HuH-7 (cell line): ENCODE measurements around the gene TMTC1.

Source experiments
- DNase-seq: peaks from one replicate; pipeline ENCODE4 v3.0.0; 2011; ENCODE audit warnings: low spot score

Gene TMTC1

GRCh38 chr12:29531471-29531870, 252.3 kb downstream of the TMTC1 start:
- DNase-seq: no peak

- DNase-seq: no peak
Observed at GRCh38 chr12:29530436-29530835, 253.3 kb downstream of the TMTC1 start.

GRCh38 chr12:29528161-29528560, 255.6 kb downstream of the TMTC1 start:
- DNase-seq: no peak

GRCh38 chr12:29521951-29522350, 261.8 kb downstream of the TMTC1 start:
- no peak for DNase-seq

GRCh38 chr12:29519585-29520182, 264.1 kb downstream of the TMTC1 start:
- DNase-seq: no peak

DNA sequence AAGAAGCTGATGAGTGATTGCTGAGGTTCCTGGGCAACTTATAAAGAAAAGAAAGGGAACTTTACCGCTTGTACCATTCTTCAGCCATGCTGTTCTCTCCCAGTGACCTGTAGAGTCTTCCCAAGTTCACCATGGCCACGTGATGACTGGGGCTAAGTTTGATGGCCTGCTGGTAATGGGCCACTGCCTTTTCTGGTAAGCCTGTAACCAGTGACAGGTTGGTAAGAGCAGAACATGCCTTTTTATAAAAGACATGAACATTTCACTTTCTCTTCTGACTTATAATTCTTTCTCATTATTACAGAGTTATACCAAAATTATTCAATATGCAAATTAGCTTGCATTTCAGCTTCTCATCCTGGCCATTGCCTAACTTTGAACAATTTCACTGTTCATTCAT, 265.3 kb downstream of the TMTC1 start:
- DNase-seq: no peak

DNA sequence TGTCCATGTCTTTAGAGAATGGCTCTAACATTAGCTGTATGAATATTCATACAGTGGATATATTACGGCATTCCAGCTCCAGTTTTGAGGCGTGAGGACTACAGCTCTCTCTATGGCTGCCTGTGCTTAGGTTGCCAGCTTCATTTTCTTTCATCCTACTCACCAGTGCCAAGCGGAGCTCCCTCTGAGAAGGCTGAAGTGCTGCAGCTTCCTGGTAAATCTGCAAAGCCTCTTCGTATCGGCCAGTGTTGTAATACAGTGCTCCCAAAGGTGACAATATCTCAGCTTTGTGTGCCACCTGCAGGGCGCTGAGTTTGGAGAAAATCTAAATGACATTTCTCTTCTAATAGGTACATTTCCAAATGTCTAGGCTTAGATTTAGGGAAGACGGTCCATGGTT, 266.5 kb downstream of the TMTC1 start:
- no peak for DNase-seq

- DNase-seq: no peak
Observed at GRCh38 chr12:29516431-29516875, 267.3 kb downstream of the TMTC1 start.

- no peak for DNase-seq
Observed at GRCh38 chr12:29510591-29511185, 273.1 kb downstream of the TMTC1 start.

DNA sequence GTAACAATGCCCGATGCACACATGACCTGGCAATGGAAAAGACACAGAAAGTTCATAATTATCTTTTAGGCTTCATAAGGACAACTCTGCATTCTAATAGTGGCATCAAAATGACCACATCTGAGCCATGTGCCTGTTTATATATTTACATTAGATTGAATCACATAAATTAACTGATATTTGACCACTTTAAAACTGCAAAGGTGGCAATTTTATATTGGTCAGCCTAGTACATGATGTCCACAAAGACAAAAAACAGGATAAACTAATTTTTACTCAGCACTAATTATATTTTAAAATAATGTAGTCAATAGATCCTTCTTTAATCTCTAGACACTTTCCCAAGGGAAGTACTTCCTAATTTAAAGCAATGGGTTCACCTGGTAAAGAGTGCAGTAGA, 274.2 kb downstream of the TMTC1 start:
- no peak for DNase-seq

- no peak for DNase-seq
Observed at GRCh38 chr12:29508949-29509348, 274.8 kb downstream of the TMTC1 start.

- no peak for DNase-seq
Observed at GRCh38 chr12:29505122-29505521, 278.6 kb downstream of the TMTC1 start.

DNA sequence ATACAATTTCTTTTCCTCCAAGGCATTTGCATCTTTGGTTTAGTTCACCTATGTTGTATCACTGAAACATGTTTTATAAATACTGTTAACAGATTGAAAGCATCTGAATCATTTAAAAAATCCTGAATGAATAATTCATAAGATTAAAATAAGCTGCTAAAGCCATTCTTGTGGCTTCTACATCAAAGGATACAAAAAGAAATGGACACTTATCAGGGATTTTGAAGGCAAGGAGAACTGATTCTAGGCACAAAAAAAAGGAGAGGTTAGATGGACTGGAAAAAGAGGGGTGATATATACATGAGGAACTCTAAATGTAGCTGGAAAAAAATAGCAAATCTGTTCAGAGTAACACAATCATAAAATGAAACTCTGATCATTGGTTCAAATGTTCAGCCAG, 280.5 kb downstream of the TMTC1 start:
- DNase-seq: no peak

DNA sequence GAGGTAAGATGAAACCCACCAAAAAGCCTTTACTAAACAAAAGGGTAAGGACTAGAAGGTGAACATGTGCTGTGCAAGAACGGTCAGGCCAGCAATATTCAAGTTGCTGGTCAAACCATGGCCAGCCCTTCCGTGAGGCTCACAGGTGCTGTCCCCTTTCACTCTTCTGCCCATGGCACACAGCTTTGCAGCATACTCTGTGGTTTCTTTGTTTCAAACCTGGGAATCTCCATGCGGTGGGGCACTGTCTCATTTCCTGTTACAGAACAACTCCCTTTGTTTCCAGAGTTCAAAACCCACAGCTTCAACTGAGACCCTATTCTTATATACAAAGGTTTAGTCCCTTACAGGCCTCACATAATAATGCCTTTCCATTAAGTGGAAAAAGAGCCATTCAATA, 284.5 kb downstream of the TMTC1 start:
- no peak for DNase-seq

DNA sequence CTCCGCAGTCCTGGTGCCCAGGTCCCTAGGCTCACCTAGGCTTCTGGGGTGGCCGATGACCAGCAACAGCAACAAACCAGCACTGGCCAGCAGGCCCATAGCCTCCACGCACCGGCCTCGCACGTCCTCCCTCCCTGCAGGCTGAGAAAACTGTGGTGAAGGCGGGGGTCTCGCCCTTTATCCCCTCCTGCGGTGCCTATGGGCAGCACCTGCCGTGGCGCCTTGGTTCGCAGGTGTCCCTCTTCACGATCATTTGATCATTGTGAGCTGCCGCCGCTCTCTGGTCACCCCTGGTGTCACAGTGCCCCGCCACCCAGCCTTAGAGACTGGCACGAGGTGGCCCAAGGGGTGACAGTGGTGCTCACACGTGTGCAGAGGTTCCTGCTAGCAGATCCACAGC, 286.2 kb downstream of the TMTC1 start, which contains the start of gene OVCH1:
OVCH1 (minus strand) TSS at position 99 of the 400 bp plus-strand sequence; CDS start at position 99, 0 bp downstream.
- no peak for DNase-seq

GRCh38 chr12:29492891-29493290, 290.9 kb downstream of the TMTC1 start:
- no peak for DNase-seq

GRCh38 chr12:29486972-29487371, 296.8 kb downstream of the TMTC1 start:
- DNase-seq: no peak

DNA sequence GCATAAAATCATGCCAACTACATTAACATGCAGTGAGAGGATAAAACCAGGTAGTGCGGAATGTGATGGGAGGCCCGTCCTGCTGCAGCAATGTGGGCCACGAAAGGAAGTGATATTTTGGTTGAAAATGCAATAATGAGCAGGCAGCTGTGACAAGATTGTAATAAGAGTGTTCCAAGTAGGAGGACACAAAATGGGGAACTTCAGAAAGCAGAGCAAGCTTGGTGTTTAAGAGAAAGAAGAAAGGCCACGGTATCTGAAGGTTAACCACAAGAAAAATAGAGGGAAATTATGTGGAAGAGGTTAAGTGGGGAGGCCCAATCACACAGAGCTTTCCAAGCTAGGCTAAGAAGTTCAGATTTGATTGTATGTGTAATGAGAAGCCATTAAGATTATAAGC, 320.5 kb downstream of the TMTC1 start:
- no peak for DNase-seq

- no peak for DNase-seq
Observed at GRCh38 chr12:29460082-29460481, 323.7 kb downstream of the TMTC1 start.

DNA sequence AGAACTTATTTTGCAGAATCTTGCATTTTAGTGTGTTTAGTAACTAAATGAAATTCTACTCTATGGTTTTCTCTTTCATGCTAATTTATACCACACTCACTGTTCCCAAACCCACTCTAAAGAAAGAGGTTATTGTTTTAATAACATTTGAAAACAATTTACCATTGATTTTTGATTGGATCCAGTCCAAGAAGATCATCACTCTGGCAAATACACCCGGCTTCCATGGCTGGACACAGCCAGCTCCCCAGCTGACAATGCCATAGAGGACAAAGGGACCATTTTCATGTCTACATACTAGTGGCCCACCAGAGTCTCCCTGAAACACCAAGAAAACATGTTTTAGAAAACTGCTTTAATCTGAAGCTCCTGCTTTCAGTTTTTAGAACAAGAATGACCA, 328.7 kb downstream of the TMTC1 start:
- DNase-seq: no peak

GRCh38 chr12:29451888-29452287, 331.9 kb downstream of the TMTC1 start:
- no peak for DNase-seq
